Femur (tissue), 1 donor: Measurements from ENCODE around the gene CAPN10.
A peak's percentile ranks its signal among the peaks of the same experiment; 100 is the strongest.

ENCODE experiments used
- DNase-seq: peaks from one replicate; pipeline ENCODE4 v3.0.0-alpha.2; 2017

Gene CAPN10

DNA sequence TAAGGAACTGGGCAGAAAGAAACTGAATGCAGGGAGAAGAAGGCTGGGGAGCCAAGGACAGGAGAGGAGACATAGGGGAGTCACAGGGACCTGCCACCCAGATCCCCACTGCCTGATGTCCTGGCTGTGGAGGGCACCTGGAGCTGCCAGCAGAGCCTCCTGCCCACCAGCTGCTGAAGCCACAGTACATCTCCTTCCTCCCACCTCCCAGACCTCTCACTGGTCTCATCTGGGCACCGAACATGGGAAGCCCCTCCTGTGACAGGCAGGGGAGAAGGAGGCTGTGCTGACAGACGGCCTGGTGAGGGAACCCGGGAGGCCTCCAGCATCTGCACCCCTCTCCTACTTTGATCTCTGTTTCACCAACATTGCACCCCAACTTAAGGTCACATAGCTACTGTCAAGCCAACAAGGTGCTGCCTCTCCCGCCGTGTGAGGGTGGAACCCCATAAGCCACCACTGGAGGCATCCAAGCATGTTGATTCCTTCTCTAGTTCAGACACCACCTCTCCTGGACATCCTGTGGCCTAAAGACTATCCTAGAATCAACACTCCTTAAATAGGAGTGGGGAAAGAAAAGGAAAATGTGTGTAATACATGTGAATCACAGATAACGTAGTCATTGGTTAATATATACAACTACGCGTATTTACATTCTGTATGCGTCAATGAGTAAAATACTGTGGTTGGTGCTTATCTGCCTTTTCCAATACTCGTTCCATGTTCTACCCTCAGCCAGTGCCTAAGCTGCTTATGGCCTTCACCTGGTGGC lies 21.8 kb upstream of the CAPN10 start:
- peak; percentile 18 for DNase-seq

DNA sequence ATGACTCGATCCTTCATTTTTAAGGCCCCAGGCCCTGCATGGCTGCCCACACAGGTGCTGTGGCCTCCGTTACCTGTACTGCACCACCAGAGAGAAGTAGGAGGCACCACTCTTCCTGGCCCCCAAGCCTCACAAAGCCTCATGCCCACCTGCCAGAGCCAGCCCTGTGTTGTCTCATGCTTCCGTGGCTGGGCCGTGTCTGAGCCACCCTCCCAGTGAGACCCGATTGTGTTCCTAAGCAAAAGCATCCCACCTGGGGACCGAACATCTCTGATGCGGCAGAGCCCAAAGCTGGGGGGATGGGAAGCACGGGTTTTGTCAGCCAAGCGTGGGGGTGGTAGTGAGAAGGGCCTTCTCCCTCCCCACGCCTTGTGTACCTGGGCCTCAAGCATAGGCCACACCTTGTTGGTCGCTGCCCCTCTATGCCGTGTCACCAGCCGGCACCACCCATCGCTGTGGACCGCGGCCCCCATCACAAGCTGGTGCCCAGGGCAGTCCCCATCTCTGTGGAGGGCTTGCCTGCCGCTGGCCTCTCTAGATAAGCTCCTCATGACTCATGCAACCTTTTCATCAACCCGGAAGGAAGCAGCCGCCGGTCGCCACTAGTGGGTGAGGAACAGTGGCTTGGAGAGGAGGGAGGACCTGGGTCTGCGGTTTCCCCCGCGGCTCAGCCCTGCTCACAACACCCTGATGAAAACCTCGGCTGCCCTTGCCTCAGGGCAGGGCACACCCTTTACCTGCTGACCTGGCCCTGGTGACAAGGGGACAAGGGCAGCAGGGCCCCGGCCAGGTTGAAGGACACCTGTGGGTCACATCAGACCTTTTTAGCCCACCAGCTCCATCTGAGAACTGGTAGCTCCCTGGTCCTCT lies 21.0 kb upstream of the CAPN10 start:
- peak; percentile 82 for DNase-seq

DNA sequence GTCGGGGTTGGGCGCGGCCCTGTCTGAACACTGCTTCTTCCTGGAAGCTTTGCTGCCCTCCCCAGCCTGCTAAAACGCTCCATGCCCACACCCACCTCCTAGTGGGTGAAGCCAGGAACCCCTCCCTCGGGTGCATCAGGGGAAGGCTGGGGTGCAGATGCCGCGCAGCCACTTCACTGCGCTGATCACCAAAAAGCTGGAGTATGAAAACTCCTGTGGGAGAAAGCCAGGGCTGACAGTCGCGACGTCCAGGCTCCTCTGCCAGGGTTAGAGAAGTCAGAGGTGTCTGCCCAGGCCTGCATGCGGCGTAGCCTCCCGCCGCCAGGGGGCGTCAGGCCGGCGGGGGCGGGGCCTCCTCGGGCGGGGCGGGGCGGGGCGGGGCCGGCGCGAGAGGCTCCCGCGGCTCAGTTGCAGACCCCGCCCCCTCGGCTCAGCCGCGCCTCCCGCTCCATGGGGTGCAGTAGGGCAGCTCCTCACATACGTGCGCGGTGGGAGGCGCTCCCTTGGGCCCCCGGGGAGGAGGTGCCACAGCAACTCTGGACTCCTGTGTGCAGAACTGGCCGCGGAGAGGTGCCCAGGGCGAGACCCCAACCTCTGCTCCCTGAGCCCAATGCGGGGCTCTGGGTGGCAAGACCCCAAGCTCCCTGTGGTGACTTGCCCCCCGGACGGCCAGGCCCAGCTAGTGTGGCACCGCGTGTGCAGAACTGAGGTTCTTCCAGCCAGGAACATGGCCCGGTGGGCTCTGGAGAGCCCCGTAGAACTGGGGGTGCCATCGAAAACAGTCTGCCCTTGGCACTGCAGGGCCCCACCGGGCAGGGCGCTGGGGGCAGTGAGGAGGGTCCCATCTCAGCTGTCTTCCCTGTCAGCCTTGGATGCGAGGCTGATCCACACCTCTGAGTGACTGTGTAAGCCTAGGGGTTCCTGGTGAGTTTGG lies 20.1 kb upstream of the CAPN10 start:
- DNase-seq = peak; percentile 92

DNA sequence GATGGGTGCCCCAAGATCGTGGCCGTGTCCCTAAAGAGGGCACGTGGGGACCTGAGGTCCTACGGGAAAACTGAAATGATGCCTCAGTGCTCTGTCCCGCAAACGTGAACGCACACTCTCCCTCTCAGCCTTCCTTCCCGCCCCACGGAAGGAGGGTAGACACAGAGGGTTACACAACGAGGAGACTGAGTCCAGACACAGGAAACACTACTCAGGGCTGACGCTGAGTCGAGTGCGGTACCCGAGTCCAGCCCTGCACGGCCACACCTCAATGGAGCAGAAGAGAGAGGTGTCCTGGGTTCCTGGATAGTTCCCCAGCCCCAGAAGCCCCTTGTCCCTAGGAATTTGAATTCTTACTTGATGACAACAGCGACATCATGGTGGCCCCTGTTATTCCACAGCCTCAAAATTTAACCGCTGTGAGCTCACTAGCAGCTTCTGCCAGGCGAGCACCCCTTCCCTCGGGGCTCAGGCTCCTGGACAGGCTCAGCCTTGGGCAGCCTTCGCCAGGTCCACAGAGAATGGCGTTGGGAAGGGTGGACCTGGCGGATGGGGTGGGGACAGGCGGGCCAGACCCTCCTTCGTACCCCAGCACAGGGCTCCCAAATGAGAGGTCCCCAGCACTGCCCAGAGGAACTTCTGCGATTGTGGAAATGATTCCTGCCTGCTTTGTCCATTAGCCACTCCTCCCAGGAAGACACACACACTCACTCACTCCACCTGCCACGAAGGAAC lies 19.2 kb upstream of the CAPN10 start:
- DNase-seq = peak; percentile 22

DNA sequence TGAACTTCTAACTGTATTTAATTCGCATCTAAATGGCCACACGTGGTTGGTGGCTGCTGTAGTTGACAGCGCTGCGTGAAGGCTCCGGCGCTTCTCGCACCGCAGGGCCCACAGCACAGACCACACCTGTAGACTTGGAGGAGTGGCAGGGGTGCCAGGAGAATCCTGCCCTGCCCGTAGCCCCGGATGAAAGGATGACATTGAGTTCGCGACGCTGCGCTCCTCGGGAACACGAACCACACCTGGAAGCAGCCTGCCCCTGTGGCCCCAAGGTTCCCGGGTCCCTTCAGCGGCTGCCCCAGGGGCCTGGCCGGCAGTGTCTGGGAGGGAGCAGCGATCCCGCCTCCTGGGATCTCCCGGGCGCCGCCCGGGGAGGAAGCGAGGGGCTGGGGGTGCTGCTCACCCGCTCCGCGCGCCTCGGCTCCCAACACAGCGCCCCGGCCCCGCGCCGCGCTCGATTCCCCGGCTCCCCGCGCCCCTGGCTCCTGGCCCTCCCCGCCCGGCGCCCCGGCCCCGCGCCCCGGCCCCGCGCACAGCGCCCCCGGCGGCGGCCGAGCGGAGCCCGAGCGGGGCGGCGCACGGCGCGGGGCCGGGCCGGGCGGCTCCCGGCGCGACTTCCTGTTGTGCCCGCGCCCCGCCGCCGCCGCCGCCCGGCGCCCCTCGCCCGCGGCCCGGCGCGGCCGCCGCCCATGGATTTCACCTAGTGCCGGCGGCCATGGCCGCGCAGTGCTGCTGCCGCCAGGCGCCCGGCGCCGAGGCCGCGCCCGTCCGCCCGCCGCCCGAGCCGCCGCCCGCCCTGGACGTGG lies 18.5 kb upstream of the CAPN10 start, which contains the start of gene RNPEPL1:
RNPEPL1 (plus strand) TSS at position 613 of the 806 bp plus-strand sequence; CDS start at position 716, 103 bp downstream.
- peak; percentile 48 for DNase-seq

DNA sequence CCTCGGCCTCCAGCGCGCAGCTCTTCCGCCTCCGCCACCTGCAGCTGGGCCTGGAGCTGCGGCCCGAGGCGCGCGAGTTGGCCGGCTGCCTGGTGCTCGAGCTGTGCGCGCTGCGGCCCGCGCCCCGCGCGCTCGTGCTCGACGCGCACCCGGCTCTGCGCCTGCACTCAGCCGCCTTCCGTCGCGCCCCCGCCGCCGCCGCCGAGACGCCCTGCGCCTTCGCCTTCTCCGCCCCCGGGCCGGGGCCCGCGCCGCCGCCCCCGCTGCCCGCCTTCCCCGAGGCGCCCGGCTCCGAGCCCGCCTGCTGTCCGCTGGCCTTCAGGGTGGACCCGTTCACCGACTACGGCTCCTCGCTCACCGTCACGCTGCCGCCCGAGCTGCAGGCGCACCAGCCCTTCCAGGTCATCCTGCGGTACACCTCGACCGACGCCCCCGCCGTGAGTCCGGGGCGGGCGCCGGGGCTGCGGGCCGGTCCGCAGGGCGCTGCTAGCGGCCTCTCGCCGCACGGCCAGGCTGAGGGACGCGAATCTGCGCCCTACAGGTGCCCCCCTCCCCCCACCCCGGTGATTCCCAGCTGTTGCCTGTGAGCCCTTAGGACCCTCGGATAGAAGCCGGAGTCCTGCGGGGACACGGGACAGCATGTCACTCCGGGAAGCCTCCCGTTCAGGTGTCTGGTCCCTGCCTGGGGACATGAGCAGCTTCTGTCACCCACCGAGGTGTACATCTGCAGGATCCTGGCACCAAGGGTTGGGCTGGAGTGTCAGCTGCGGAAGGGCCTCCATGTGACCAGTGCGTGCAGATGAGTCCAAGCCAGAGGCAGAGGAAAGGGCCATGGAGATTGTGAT lies 17.6 kb upstream of the CAPN10 start:
- DNase-seq = peak; percentile 72

DNA sequence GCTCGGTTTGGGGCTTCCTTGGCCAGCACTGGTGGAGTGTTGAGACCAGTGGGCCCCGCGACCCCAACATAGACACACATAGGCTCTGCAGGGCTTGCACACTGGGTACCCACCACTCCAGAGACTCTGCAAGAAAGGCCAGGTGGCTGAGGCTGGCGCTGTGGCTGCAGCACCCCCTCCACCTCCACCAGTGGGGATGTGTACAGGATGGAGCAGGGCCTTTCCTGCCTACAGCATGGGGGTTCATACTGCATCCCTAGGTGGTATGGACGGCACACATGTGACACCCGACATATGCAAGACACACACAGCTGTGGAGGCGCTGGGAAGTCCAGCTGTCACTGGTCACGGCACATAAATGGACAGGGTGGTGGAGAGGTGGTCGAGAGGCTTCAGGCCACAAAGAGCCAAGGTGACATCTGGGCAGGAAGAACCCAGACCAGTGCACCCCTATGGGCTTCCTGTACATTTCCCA lies 17.0 kb upstream of the CAPN10 start:
- DNase-seq = no peak

DNA sequence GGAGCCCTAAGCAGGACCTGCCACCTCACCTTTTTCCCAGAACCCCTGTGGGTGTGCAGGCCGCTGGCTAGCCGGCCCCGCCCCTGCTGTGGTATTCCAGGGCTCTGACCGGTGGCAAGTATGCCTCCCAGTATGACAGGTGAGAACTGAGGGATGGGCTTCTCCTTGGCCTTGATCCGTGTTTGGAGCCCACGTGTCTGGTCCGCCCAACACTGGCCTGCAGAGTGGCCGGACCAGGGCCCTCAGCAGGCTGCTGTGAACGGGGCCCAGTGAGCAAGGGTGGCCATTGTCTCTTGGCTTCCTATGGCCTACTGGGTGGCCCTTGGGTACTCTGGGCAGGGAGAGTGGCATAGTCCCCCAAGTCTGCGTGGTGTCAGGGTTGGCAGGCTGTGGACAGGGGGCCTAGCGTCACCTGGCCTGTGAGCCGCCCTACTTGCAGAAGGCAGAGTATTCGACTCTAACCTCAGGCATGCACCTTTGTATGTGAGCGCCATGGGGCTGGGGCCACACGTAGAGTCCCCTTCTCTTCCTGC lies 16.5 kb upstream of the CAPN10 start:
- no peak for DNase-seq

DNA sequence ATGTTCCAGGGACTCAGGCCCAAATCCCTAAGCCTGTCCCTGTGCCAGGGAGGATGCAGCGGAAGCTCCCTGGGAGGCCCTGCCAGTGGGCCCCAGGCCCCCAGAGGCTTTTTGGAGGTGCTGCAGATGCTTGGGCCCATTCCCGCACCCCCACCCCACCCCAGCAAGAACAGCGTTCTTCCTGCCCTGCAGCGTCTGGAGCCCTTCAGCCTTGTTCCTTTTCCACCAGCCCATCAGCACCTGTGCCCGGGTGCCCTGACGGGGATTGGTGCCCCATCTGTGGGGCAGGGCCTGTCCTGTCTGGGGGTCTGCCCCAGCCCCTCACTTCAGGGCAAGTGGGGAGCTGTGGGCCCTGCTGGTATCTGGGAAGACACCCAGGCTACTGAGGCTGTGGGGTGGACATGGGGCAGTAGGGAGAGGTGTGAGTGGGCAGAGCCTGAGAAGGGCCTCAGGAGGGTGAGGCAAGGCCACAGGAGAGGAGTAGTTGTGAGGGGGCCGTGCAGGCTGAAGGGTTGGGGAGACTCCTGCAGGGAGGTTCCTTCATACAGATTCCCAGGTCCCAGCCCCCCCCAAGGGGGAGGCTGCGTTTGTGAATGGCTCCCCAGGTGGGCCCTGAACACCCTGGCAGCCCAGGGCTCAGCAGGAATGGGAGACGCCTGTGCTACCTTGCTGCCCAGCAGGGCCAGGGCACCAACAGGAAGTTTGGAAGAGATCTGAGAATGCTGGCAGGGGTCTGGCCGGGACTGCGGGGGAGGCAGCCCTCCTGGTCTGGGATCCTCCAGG lies 15.8 kb upstream of the CAPN10 start:
- DNase-seq = no peak

DNA sequence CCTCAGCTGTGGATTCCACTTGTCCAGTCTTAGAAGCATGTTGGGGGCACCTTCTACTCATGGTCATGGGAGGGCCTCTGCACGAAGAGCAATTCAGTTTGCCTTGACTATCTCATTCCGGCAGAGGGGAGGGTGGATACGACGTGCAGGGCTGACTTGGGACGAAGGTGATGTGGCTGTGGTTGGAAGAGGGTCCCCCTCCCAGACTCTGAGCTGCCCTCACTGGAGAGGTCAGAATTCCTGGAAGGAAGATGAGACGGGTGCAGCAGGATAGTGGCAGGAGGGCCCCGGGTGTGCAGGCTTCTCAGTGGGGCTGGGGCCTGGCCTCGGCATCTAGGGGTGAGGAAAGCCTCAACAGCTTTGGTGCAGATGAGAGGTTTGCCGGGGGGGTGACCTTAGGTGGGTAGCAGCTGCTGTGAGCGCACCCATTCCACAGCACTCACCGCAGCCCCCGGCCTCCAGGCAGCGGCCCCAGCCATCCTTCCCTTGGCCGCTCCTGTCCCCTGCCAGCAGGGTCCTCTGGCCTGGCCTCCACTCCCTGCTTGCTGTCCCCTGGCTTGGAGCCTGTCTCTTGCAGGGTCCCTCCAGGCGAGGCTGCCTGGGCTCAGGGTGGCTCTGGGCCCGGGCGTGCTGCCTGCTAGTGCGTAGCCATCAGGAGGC lies 15.1 kb upstream of the CAPN10 start:
- DNase-seq = no peak

DNA sequence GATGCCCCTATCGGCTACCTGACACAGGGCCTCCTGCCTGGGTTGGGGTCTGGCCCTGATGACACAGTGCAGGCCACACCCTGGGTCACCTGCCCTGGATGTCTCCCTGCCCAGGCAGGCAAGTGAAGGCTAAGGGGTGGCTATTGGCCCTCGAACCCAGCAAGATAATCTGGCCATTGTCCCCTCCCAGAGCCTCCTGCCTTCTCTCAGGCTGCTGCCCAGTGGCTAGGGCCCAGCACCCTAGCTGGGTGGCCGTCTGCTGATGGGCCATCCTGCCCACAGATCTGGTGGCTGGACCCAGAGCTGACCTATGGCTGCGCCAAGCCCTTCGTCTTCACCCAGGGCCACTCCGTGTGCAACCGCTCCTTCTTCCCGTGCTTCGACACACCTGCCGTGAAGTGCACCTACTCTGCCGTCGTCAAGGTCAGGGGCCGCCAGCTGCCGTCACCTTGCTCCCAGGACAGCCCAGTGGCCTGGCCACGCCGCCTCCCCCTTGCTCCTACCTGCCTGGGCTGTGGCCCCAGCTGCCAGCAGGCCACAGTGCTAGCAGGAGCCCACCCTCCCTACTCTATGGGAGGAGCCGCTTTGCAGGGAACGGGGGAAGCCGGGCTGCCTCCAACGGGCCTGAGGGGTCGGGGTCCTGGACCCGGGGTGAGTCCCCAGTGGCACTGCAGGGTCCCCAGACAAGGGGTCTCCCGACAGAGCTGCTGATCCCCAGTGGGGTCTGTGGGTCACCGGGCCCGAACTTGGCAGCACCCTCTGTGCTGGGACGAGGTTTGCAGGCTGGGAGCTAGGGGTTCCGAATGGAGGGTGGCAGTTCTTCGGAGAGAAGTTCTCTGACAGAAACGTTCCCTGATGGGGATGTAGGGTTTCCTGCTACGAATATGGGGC lies 14.1 kb upstream of the CAPN10 start:
- no peak for DNase-seq

DNA sequence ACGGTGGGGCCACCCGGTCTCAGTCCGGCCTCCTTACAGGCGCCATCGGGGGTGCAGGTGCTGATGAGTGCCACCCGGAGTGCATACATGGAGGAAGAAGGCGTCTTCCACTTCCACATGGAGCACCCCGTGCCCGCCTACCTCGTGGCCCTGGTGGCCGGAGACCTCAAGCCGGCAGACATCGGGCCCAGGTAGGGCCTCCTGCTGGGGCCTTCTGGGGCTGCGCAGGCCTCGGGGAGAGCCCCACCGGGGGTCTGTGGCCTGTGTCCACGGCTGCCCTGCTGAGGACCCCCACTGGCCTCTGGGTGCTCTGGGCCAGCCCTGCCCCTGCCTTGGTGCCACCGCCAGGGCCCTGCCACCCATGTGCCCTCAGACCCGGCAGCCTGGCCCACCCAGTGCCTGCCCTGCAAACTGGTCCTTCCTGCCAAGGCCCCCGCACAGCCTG lies 13.4 kb upstream of the CAPN10 start:
- no peak for DNase-seq

DNA sequence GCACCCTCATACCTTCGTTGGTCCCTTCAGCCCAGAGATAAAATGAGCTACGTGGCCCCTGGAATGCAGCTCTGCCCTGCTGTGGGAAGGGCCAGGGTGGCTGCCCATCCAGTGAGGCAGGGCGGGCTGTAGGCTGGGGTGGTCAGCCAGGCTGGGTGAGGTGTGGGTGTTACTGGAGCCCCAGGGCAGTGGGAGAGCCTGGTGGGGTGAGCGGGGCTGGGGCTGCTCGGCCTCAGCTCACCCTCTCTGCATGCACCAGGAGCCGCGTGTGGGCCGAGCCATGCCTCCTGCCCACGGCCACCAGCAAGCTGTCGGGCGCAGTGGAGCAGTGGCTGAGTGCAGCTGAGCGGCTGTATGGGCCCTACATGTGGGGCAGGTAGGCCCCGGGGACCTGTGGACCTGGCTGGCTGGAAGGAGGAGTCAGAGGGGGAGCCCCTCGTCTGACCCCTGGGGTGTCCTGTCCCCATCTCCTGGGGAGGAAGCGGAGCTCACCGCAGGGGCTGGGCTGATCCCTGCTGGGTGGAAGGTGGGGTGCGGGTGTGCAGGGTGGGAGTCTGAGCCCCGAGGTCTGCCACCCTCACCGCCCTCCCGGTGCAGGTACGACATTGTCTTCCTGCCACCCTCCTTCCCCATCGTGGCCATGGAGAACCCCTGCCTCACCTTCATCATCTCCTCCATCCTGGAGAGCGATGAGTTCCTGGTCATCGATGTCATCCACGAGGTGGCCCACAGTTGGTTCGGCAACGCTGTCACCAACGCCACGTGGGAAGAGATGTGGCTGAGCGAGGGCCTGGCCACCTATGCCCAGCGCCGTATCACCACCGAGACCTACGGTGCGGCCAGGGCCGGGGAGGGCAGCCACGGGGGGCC lies 12.8 kb upstream of the CAPN10 start:
- no peak for DNase-seq

DNA sequence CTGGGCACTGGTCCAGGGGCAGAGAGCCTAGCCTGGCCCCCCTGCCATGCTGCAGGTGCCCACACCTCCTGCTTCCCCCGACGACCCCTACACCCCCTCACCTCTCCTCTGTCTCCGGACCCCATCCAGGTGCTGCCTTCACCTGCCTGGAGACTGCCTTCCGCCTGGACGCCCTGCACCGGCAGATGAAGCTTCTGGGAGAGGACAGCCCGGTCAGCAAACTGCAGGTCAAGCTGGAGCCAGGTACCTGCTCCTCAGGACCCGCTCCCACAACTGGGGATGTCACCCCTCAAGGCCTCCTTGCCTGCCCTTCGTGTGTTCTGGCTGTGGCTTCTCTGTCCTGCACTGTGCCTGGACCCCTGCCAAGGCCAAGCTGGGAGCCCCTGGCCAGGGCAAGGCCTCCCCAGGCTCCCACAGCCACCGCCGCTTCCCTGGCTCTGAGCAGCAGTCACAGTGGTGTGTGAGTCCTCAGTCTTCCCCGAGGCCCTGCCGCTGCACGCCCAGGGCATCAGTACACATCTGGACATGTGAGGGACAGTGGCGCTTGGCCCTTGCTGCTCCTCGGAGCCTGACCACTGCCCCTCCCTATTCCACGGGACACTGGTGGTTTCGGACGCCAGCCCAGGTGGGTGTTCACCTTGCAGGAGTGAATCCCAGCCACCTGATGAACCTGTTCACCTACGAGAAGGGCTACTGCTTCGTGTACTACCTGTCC lies 12.0 kb upstream of the CAPN10 start:
- no peak for DNase-seq
